Measurements from ENCODE around the gene OSBP2.

OSBP2 gene

GRCh38 chr22:30871391-30872284, 177.0 kb downstream of the OSBP2 start:
- DNase-seq = no peak

- no peak for DNase-seq
Observed at GRCh38 chr22:30872285-30873041, 177.8 kb downstream of the OSBP2 start.

GRCh38 chr22:30873086-30873650, 178.5 kb downstream of the OSBP2 start:
- no peak for DNase-seq

GRCh38 chr22:30873661-30874060, 179.0 kb downstream of the OSBP2 start:
- DNase-seq = no peak

GRCh38 chr22:30874431-30875370, 180.0 kb downstream of the OSBP2 start:
- no peak for DNase-seq

GRCh38 chr22:30875481-30876215, 181.0 kb downstream of the OSBP2 start:
- DNase-seq = no peak

- DNase-seq = no peak
Observed at GRCh38 chr22:30876221-30876751, 181.6 kb downstream of the OSBP2 start.

GRCh38 chr22:30876915-30877553, 182.4 kb downstream of the OSBP2 start:
- no peak for DNase-seq

- no peak for DNase-seq
Observed at GRCh38 chr22:30877662-30878515, 183.2 kb downstream of the OSBP2 start.

GRCh38 chr22:30878516-30879414, 184.1 kb downstream of the OSBP2 start:
- DNase-seq = no peak

GRCh38 chr22:30879415-30879797, 184.7 kb downstream of the OSBP2 start:
- DNase-seq = no peak

GRCh38 chr22:30880181-30880601, 185.5 kb downstream of the OSBP2 start:
- no peak for DNase-seq

GRCh38 chr22:30880847-30881246, 186.2 kb downstream of the OSBP2 start:
- no peak for DNase-seq

GRCh38 chr22:30881361-30882183, 186.9 kb downstream of the OSBP2 start:
- no peak for DNase-seq

GRCh38 chr22:30882184-30882717, 187.6 kb downstream of the OSBP2 start:
- peak; percentile 14 for DNase-seq

- DNase-seq = no peak
Observed at GRCh38 chr22:30882974-30883533, 188.4 kb downstream of the OSBP2 start.

- DNase-seq = peak; percentile 8
Observed at GRCh38 chr22:30883586-30884145, 189.0 kb downstream of the OSBP2 start.
